ENCODE results near the gene KLHL14. TPM values are rescaled to one million over a fixed set of nuclear protein-coding genes. Genes with fewer than 3 reads are reported as not detected.
A peak's percentile ranks its signal among the peaks of the same experiment; 100 is the strongest.

Gene KLHL14
- total and polyA plus RNA-seq, 2 donors (not counting 1 experiment from before 2014, with no cell fraction given): 18.5 to 42.5 TPM

DNA sequence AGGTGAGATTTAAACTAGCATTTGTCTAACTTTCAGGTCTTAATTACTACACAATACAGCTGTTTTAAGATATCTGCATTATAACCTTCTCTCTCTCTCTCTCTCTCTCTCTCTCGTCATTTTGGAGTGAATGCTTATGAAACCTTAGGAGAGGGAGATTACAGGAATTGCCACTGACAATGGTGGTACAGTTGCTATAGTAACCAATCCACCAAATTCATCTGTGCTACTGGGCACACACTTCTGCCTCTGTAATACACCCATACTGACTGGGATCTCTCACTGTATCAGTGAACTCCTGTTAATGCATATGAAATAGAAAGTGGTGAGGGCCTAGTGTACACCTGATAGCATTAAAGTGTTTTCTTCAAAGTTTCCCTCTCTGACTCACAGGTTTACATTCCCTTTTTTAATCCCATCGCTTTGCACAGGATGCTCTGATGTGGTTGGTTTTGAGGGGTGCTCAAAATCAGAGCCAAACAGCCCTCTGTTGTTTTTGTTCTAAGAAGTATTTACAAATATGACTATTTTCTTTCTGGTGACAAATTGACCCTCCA lies 13.1 kb downstream of the KLHL14 start:
- H3K4me3 ChIP-seq (ENCODE audit: control extremely low read depth in 1 of 5, extremely low read depth in 1 of 5, insufficient read depth in 1 of 5, low read depth in 2 of 5, low read length in 4 of 5): peak overlapping the region in 1 of 5 experiments; percentile 34
- no peaks in the 10 kb centered on the region for H3K9me3 ChIP-seq (ENCODE audit: control extremely low read depth in 1 of 3, control insufficient read depth in 2 of 3, insufficient read depth in 1 of 3, low read length in 2 of 3)
- Mint-ChIP-seq H3K9me3 (ENCODE audit: insufficient read depth) (no peaks in the 10 kb centered on the region), H3K27ac (peak overlapping the region; percentile 81), H3K27me3 (no peaks in the 10 kb centered on the region), H3K4me1 (peaks cover 84% of the 10 kb centered on the region), H3K4me3 (peak overlapping the region; percentile 52)
- peaks cover 59 to 84% of the 10 kb centered on the region in 2 donors for H3K4me1 ChIP-seq (ENCODE audit: control insufficient read depth in 2 of 2, insufficient read depth in 2 of 2, low read length in 2 of 2)
- DNase-seq (peak; percentile 30), ATAC-seq (ENCODE audit: low read depth) (no peak)
- no peak for TF ChIP-seq EZH2 (IDR thresholded peaks at IDR 0.05; ENCODE audit: borderline replicate concordance, insufficient read depth, low read depth, low read length, poor library complexity, severe bottlenecking)
- TF ChIP-seq, protein P1, sequence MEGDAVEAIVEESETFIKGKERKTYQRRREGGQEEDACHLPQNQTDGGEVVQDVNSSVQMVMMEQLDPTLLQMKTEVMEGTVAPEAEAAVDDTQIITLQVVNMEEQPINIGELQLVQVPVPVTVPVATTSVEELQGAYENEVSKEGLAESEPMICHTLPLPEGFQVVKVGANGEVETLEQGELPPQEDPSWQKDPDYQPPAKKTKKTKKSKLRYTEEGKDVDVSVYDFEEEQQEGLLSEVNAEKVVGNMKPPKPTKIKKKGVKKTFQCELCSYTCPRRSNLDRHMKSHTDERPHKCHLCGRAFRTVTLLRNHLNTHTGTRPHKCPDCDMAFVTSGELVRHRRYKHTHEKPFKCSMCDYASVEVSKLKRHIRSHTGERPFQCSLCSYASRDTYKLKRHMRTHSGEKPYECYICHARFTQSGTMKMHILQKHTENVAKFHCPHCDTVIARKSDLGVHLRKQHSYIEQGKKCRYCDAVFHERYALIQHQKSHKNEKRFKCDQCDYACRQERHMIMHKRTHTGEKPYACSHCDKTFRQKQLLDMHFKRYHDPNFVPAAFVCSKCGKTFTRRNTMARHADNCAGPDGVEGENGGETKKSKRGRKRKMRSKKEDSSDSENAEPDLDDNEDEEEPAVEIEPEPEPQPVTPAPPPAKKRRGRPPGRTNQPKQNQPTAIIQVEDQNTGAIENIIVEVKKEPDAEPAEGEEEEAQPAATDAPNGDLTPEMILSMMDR (IDR thresholded peaks at IDR 0.05): no peak
- peak overlapping the region; percentile 24 for H3K9ac ChIP-seq (ENCODE audit: low read length)
- WGBS (ENCODE audit: insufficient coverage): no CpG with 5 or more reads among the region's 2 CpGs
- peaks cover 70% of the 10 kb centered on the region for H3K79me2 ChIP-seq (ENCODE audit: control insufficient read depth, insufficient read depth, low read length)
- CTCF ChIA-PET: interaction anchor here (0.7 to 2.2 kb wide), 6 partner anchors 11 to 163 kb away, joined by 3 to 12 read pairs (median 4); no protein-coding TSS in a partner anchor
- H2AFZ ChIP-seq (ENCODE audit: insufficient read depth, low read depth, low read length, poor library complexity, severe bottlenecking): no peak overlapping the region
- no peaks in the 10 kb centered on the region for H4K20me1 ChIP-seq (ENCODE audit: control insufficient read depth, insufficient read depth, low read length, poor library complexity, severe bottlenecking)
- POLR2A ChIA-PET: interaction anchor here (0.7 to 0.8 kb wide), 2 partner anchors 44 to 163 kb away, joined by 3 read pairs; no protein-coding TSS in a partner anchor
- H3K27ac ChIP-seq (ENCODE audit: low read length in 2 of 2): peak overlapping the region; percentile 76 to 81
- H3K36me3 ChIP-seq (replicated peaks in 1 of 2; ENCODE audit: control extremely low read depth in 1 of 2, control insufficient read depth in 1 of 2, extremely low read depth in 1 of 2, insufficient read depth in 2 of 2, low read length in 1 of 2): peaks cover 0 to 5% of the 10 kb centered on the region in 2 experiments
- intact Hi-C loops (cut with micrococcal nuclease): loop anchor here (1.0 to 2.0 kb wide), 5 partner anchors 13 to 125 kb away; no protein-coding TSS in a partner anchor
- no peaks in the 10 kb centered on the region for H3K27me3 ChIP-seq (replicated peaks in 1 of 4; ENCODE audit: control extremely low read depth in 1 of 4, control insufficient read depth in 3 of 4, insufficient read depth in 4 of 4, low read length in 3 of 4)
- peak overlapping the region; percentile 69 for H3K4me2 ChIP-seq (replicated peaks; ENCODE audit: low read depth, low read length, poor library complexity, severe bottlenecking)
